ENCODE measurements around the gene HSPB6. TPM values are rescaled to one million over a fixed set of nuclear protein-coding genes. Genes with fewer than 3 reads are reported as not detected.
A peak's percentile ranks its signal among the peaks of the same experiment; 100 is the strongest.

Gene HSPB6
- total RNA-seq, 1 experiment from 2014 or later = 2.7 TPM

DNA sequence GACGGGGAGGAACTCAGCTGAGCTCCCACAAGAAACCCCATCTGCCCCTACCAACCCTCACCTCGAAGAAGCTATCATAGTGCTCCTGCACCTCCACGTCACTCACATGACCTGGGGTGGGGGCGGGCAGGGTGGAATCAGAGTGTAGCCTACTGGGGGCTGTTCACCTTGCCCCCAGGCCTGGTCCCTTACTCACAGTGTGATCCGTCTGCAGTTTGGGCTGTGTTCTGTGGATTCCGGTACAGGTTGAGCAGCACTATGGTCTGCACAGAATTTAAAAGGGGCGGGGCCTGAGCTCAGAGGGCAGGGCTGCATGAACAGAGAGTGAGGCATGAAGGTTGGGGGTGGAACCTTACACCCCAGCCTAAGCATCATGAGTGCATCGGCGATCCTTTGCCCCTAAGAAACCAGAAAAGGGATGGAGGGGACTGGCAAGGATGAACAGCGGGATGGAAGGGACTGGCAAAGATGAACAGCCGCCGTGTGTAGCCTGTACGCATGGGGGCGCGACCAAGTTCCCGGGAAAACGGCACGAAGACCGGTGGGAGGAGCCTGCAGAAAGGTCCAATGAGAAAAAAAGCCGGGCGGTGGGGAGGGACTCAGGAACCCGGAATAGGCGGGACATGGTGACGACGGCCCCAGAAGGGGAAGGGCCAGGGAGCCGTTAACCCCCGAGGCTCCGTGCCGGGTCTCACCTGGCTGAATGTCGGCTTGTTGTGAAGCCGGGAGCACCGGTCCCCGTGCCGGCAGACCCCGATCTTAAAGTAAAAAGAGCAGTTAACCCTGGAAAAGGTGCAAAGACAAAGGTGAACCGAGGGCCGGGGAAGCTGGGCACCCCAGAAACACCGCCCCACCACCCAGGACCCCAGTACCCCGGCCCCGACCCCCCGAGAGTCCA lies 12.2 kb downstream of the HSPB6 start:
- Histone ChIP-seq H3K27me3 (ENCODE audit: insufficient read depth, low read depth) (no peaks in the 10 kb centered on the region), H4K20me1 (ENCODE audit: insufficient read depth) (no peaks in the 10 kb centered on the region), H3F3A (ENCODE audit: insufficient read depth, low read depth) (peaks cover 18% of the 10 kb centered on the region), H3K79me2 (ENCODE audit: low read depth) (peaks cover 26% of the 10 kb centered on the region), H3K4me2 (peak overlapping the region; percentile 94), H3K9me3 (ENCODE audit: insufficient read depth, low read depth) (no peaks in the 10 kb centered on the region), H3K27ac (peak overlapping the region; percentile 95), H3K9me2 (ENCODE audit: insufficient read depth) (no peaks in the 10 kb centered on the region), H3K4me3 (peak overlapping the region; percentile 97), H2AFZ (peak overlapping the region; percentile 95), H3K36me3 (ENCODE audit: low read depth) (no peaks in the 10 kb centered on the region), H3K4me1 (replicated peaks; ENCODE audit: insufficient read depth) (peaks cover 30% of the 10 kb centered on the region)
- CTCF ChIA-PET = interaction anchor here (0.7 kb wide), 1 partner anchor 70 kb away, joined by 5 read pairs; no protein-coding TSS in a partner anchor
- BruUV-seq (replicated peaks) = TSS peak; percentile 71
- intact Hi-C loops (cut with micrococcal nuclease; ENCODE audit: unreplicated experiment) = loop anchor here (2.0 to 10.0 kb wide), 3 partner anchors 28 to 250 kb away; partner anchors contain the start of genes HCST, NFKBID, SDHAF1 and TYROBP
- no peak for TF ChIP-seq EZH2 (IDR thresholded peaks at IDR 0.05; ENCODE audit: low read depth)
- TF ChIP-seq, protein P1, sequence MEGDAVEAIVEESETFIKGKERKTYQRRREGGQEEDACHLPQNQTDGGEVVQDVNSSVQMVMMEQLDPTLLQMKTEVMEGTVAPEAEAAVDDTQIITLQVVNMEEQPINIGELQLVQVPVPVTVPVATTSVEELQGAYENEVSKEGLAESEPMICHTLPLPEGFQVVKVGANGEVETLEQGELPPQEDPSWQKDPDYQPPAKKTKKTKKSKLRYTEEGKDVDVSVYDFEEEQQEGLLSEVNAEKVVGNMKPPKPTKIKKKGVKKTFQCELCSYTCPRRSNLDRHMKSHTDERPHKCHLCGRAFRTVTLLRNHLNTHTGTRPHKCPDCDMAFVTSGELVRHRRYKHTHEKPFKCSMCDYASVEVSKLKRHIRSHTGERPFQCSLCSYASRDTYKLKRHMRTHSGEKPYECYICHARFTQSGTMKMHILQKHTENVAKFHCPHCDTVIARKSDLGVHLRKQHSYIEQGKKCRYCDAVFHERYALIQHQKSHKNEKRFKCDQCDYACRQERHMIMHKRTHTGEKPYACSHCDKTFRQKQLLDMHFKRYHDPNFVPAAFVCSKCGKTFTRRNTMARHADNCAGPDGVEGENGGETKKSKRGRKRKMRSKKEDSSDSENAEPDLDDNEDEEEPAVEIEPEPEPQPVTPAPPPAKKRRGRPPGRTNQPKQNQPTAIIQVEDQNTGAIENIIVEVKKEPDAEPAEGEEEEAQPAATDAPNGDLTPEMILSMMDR (conservative IDR thresholded peaks at IDR 0.05) = peak; percentile 42; the same call in 1 of the 2 replicates
- DNase-seq = peak; percentile 88 to 93
- POLR2A ChIA-PET (ENCODE audit: unreplicated experiment) = interaction anchor here (0.5 to 0.7 kb wide), 4 partner anchors 156 to 425 kb away, joined by 3 to 27 read pairs (median 4); partner anchors contain the start of gene NFKBID

DNA sequence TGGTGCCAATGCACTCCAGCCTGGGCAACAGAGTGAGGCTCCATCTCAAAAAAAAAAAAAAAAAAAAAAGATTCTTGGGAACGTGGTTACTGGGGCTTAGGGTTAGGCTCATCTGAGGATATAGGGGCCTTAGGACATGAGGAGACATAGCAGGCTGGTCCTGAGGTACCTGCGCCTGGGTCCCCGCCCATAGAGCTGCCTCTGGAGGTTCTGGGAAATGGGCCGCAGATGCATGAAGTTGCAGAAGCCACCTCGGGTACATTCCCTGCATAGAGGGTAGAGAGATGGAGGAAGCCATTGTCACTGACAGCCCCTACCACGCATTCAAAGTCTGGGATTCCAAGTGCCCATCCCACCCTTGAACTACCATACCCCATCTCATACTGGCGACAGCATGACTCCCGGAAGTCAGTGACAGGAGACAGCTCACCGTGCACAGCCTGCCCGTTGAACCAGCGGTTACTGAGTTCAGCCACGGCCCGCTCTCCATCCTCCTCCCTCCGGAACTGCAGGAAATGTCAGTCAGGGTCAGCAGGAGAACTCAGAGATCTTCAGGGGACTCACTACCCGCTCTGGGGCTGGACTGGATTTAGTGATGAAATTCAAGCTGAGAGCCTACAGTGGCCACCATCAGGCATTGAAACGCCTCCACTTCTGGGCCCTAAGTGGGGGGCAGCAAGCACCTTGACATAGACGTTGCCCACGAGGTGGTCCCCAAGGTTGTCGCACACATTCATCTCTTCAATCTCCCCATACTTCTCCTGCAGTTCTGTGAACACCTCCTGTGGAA lies 13.0 kb downstream of the HSPB6 start:
- ChIA-PET CTCF (interaction anchor here (0.7 kb wide), 1 partner anchor 69 kb away, joined by 5 read pairs; no protein-coding TSS in a partner anchor), POLR2A (ENCODE audit: unreplicated experiment) (no interaction called here)
- H3F3A ChIP-seq (ENCODE audit: insufficient read depth, low read depth) = peaks cover 24% of the 10 kb centered on the region
- H3K4me1 ChIP-seq (replicated peaks; ENCODE audit: insufficient read depth) = peaks cover 24% of the 10 kb centered on the region; the same call in 1 of the 2 replicates
- peak overlapping the region; percentile 94 for H3K4me2 ChIP-seq
- H3K79me2 ChIP-seq (ENCODE audit: low read depth) = peaks cover 19% of the 10 kb centered on the region
- TF ChIP-seq EZH2 (IDR thresholded peaks at IDR 0.05; ENCODE audit: low read depth) = no peak
- TF ChIP-seq, protein P1 (conservative IDR thresholded peaks at IDR 0.05) = no peak
- no peaks in the 10 kb centered on the region for H3K9me2 ChIP-seq (ENCODE audit: insufficient read depth)
- H2AFZ ChIP-seq = no peak overlapping the region
- no peak for DNase-seq
- H4K20me1 ChIP-seq (ENCODE audit: insufficient read depth) = no peaks in the 10 kb centered on the region
- no peaks in the 10 kb centered on the region for H3K36me3 ChIP-seq (ENCODE audit: low read depth)
- no TSS peak for BruUV-seq (replicated peaks)
- H3K4me3 ChIP-seq = peak overlapping the region; percentile 97; the same call in 1 of the 2 replicates
- H3K27me3 ChIP-seq (ENCODE audit: insufficient read depth, low read depth) = no peaks in the 10 kb centered on the region
- no peaks in the 10 kb centered on the region for H3K9me3 ChIP-seq (ENCODE audit: insufficient read depth, low read depth)
- H3K27ac ChIP-seq = no peak overlapping the region
- intact Hi-C loops (cut with micrococcal nuclease; ENCODE audit: unreplicated experiment) = loop anchor here (2.0 to 10.0 kb wide), 3 partner anchors 27 to 251 kb away; partner anchors contain the start of genes HCST, NFKBID, SDHAF1 and TYROBP

DNA sequence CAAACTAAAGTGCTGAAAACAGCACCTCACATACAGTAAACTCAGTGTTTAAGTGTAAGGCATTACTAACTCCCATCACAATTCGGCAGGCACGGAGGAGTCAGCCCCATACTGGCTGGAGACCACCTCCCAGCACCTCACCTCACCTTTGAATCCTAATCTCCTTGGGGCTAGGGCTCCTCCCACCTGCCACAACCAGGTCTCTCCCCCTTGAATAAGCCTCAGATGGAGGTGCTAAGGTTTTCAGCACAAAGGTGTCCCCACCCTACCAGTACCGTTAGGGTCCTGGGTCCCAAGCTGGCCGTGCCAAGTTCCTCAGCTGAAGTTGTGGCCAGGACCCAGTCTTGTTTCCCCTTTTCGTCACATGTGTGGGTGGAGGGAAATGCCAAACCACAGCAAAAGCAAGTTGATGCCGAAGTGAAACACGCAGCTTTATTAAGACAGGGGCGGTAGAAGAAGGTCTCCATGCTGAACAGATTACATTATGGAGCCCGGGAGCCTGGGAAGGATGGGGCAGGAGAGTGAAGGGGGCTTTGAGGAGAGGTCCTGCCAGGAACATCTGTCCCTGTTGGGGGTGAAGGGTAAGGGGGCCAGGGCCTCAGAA lies 14.6 kb downstream of the HSPB6 start, which contains the start of gene IGFLR1:
TSS of gene IGFLR1 (minus strand) at position 332 of the 604 bp plus-strand sequence. CDS start 1,272 bp downstream, outside the sequence.
- peaks cover 21% of the 10 kb centered on the region; the same call in 1 of the 2 replicates for H3F3A ChIP-seq (ENCODE audit: insufficient read depth, low read depth)
- H3K9me3 ChIP-seq (ENCODE audit: insufficient read depth, low read depth) = no peaks in the 10 kb centered on the region
- no peaks in the 10 kb centered on the region for H4K20me1 ChIP-seq (ENCODE audit: insufficient read depth)
- BruUV-seq (replicated peaks) = no TSS peak
- POLR2A ChIA-PET (ENCODE audit: unreplicated experiment) = no interaction called here
- intact Hi-C loops (cut with micrococcal nuclease; ENCODE audit: unreplicated experiment) = loop anchor here (10.0 kb wide), 2 partner anchors 163 to 253 kb away; partner anchors contain the start of genes HCST, NFKBID, SDHAF1 and TYROBP
- no peak within 1 kb of the TSS for H3K27ac ChIP-seq
- H3K4me2 ChIP-seq = no peak within 1 kb of the TSS
- no peaks in the 10 kb centered on the region for H3K27me3 ChIP-seq (ENCODE audit: insufficient read depth, low read depth)
- peaks cover 18% of the 10 kb centered on the region; the same call in 1 of the 2 replicates for H3K4me1 ChIP-seq (replicated peaks; ENCODE audit: insufficient read depth)
- CTCF ChIA-PET = no interaction called here
- no peak for DNase-seq
- H3K36me3 ChIP-seq (ENCODE audit: low read depth) = no peaks in the 10 kb centered on the region
- H2AFZ ChIP-seq = no peak within 1 kb of the TSS
- TF ChIP-seq, protein P1 (conservative IDR thresholded peaks at IDR 0.05) = no peak
- no peak for TF ChIP-seq EZH2 (IDR thresholded peaks at IDR 0.05; ENCODE audit: low read depth)
- H3K9me2 ChIP-seq (ENCODE audit: insufficient read depth) = no peaks in the 10 kb centered on the region
- H3K4me3 ChIP-seq = no peak within 1 kb of the TSS
- peaks cover 14% of the 10 kb centered on the region for H3K79me2 ChIP-seq (ENCODE audit: low read depth)
